HEK293 (cell line): ENCODE measurements around the gene PTPRG.

Experiments used
- ZNF311 ChIP-seq: fragments of 450-650 bp; formaldehyde crosslinking; IDR thresholded peaks from 2 replicates; pipeline ENCODE4 v1.5.1; 2017; ENCODE audit warnings: missing biosample characterization, missing genetic modification characterization, borderline replicate concordance
- ZNF549 ChIP-seq: fragments of 450-650 bp; IDR thresholded peaks from 2 replicates; pipeline ENCODE4 v1.5.1; 2018; ENCODE audit warnings: missing biosample characterization, missing genetic modification characterization, mild to moderate bottlenecking, inconsistent platforms, moderate library complexity
- TF ChIP-seq, protein P1 (sequence below): IDR thresholded peaks from 2 replicates; pipeline ENCODE4 v1.6.1; 2011; ENCODE audit warnings: mild to moderate bottlenecking, low read depth, low read length, borderline replicate concordance
- TF ChIP-seq, protein P2 (sequence below): fragments of 450-650 bp; formaldehyde crosslinking; IDR thresholded peaks from 2 replicates; pipeline ENCODE4 v1.5.1; 2016; ENCODE audit warnings: missing biosample characterization, missing genetic modification characterization

DNA sequence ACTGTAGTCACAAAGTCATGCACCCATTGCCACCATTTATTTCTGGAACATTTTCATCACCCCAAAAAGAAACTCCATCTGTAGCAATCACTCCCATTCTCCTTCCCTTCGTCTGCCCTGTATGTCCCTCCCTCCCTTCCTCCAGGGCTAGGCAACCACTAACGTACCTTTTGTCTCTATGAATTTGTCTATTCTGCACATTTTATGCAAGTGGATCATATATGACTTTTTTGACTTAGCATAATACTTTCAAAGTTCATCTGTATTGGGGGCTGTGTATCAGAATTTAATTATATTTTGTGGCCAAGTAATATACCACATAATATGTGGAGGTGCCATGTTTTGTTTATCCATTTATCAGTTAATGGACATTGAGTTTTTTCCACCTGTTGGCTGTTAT lies 610.4 kb downstream of the PTPRG start:
- TF ChIP-seq, protein P1, sequence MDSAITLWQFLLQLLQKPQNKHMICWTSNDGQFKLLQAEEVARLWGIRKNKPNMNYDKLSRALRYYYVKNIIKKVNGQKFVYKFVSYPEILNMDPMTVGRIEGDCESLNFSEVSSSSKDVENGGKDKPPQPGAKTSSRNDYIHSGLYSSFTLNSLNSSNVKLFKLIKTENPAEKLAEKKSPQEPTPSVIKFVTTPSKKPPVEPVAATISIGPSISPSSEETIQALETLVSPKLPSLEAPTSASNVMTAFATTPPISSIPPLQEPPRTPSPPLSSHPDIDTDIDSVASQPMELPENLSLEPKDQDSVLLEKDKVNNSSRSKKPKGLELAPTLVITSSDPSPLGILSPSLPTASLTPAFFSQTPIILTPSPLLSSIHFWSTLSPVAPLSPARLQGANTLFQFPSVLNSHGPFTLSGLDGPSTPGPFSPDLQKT = no peak
- TF ChIP-seq ZNF549 (tag by site-specific recombination) = no peak
- no peak for TF ChIP-seq ZNF311 (tag by site-specific recombination)
- TF ChIP-seq, protein P2, sequence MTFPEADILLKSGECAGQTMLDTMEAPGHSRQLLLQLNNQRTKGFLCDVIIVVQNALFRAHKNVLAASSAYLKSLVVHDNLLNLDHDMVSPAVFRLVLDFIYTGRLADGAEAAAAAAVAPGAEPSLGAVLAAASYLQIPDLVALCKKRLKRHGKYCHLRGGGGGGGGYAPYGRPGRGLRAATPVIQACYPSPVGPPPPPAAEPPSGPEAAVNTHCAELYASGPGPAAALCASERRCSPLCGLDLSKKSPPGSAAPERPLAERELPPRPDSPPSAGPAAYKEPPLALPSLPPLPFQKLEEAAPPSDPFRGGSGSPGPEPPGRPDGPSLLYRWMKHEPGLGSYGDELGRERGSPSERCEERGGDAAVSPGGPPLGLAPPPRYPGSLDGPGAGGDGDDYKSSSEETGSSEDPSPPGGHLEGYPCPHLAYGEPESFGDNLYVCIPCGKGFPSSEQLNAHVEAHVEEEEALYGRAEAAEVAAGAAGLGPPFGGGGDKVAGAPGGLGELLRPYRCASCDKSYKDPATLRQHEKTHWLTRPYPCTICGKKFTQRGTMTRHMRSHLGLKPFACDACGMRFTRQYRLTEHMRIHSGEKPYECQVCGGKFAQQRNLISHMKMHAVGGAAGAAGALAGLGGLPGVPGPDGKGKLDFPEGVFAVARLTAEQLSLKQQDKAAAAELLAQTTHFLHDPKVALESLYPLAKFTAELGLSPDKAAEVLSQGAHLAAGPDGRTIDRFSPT (tag by site-specific recombination) = no peak
